Tibial nerve (tissue), 4 donors: Measurements from ENCODE around the gene AK9.

Experiments used
- EP300 ChIP-seq, 2 donors: sonication (generic); formaldehyde crosslinking; IDR thresholded peaks; one replicate each; pipeline ENCODE4 v1.6.1; 2017; ENCODE audit warnings: antibody characterized with exemption in 2 of 2, mild to moderate bottlenecking in 1 of 2
- POLR2A ChIP-seq, 2 donors: fragments of 450-650 bp; IDR thresholded peaks; one replicate each; pipeline ENCODE4 v1.6.1; 2017; ENCODE audit warnings: antibody characterized with exemption in 2 of 2, mild to moderate bottlenecking in 2 of 2, moderate library complexity in 2 of 2
- TF ChIP-seq, protein P1 (sequence below), 5 experiments: fragments of 200-600 bp in 3 of 5; fragments of 450-650 bp in 2 of 5; sonication (generic) in 3 of 5; IDR thresholded peaks; one replicate each; pipeline ENCODE4 v1.5.1; 2016 to 2019; ENCODE audit warnings: antibody characterized with exemption in 5 of 5, mild to moderate bottlenecking in 3 of 5, moderate library complexity in 2 of 5

DNA sequence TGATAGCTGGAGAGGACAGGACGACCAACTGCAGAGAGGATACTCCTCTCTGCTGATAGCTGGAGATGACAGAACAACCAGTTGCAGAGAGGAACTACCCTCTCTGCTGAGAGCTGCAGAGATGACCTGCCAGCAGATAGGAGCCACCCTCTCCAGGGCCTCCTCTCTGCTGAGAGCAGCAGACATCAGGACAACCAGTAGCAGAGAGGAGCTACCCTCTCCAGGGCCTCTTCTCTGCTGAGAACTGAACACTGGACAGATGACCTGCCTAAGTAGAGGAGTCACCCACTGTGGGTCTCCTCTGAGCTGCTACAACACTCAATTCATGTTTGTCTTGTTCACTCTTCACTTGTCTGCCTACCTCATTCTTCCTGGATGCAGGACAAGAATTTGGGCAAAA is 180.6 kb downstream of the AK9 start:
- TF ChIP-seq POLR2A (IDR thresholded peaks at IDR 0.05) (no peak), EP300 (IDR thresholded peaks at IDR 0.05) (no peak)
- TF ChIP-seq, protein P1, sequence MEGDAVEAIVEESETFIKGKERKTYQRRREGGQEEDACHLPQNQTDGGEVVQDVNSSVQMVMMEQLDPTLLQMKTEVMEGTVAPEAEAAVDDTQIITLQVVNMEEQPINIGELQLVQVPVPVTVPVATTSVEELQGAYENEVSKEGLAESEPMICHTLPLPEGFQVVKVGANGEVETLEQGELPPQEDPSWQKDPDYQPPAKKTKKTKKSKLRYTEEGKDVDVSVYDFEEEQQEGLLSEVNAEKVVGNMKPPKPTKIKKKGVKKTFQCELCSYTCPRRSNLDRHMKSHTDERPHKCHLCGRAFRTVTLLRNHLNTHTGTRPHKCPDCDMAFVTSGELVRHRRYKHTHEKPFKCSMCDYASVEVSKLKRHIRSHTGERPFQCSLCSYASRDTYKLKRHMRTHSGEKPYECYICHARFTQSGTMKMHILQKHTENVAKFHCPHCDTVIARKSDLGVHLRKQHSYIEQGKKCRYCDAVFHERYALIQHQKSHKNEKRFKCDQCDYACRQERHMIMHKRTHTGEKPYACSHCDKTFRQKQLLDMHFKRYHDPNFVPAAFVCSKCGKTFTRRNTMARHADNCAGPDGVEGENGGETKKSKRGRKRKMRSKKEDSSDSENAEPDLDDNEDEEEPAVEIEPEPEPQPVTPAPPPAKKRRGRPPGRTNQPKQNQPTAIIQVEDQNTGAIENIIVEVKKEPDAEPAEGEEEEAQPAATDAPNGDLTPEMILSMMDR (IDR thresholded peaks at IDR 0.05), result no peak
